Colon (tissue), 2 donors: ENCODE results near the gene CCBE1.
"Not testable (repeated sequence)": the region's sequence is repeated elsewhere in the genome, so short reads cannot be mapped to it uniquely, and the experiment has no call there.

ENCODE experiments used
- FAIRE-seq: peaks from 2 replicates; lab custom pipeline; 2012; peaks lifted over from hg19 to GRCh38; lab: Jason Lieb, UNC
- donor health status: control.
- donor health status: control.

Gene CCBE1

DNA sequence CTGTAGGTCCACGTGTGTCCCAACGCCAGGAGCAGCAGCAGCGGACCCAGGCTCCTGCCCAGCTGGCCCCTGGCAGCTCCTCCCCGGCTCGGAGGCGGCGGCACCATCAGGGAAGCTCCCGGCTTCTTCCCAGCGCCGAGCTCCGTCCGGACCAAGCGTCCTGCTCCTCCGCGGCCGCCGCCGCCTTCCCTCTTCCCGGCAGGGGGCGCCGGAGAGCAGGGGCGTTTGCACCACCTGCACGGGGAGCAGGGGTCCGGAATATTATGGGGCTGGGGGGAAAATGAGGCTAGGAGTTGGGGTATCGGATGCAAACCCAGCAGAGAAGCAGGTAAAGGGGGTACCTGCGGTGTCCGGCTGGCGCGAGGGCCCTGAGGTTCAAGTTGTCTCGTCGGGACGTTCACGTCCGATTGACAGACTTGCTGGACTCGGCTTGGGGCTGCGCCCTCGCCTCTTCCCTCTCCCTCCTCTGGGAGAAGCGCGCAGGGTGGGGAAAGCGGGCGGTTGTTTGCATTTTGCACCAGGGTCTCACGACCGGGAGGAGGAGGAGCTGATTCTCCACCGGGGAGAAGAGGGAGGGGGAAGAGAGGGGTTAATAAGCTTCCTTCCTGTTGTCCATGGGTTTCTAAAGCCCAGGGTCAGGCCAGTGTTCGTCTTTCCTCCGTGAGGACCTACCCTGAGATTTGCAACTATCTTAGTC, at the start of gene CCBE1:
Gene CCBE1 (minus strand): TSS at position 188 of the 697 bp plus-strand sequence.
- no peak for FAIRE-seq

DNA sequence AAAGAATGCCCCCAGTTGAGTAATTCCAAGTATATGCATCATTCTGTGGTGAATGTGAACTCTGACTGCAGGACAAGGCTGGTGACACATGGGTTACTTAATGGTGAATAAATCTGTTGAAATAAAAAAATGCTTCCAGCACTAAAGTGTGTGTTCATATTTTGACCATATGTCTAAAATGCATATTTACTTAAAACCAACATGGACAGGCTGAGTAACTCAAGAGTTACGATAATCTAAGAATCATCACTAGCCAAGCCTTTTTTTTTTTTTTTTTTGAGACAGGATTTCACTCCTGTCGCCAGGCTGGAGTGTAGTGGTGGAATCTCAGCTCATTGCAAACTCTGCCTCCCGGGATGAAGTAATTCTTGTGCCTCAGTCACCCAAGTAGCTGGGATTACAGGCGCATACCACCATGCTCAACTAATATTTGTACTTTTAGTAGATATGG, 47.1 kb upstream of the CCBE1 start:
- no peak for FAIRE-seq

DNA sequence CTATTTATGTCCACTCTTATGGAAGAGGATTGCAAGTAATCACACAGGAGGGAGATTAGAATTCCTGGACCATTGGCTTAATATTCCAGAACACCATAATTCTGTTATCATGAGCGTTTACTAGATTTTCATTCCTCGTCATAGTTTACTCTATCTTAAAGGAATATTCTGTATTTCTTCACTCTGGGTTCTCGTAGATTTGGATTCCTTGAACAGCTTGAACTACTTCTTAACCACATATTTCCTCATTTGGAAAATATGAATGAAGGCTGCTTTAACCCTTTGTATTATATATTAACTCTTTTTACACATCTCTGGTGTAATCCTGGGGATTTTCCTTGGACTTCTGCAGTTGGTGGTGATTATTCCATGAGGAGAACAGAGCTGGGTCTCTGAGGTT, 46.3 kb upstream of the CCBE1 start:
- FAIRE-seq: no peak

DNA sequence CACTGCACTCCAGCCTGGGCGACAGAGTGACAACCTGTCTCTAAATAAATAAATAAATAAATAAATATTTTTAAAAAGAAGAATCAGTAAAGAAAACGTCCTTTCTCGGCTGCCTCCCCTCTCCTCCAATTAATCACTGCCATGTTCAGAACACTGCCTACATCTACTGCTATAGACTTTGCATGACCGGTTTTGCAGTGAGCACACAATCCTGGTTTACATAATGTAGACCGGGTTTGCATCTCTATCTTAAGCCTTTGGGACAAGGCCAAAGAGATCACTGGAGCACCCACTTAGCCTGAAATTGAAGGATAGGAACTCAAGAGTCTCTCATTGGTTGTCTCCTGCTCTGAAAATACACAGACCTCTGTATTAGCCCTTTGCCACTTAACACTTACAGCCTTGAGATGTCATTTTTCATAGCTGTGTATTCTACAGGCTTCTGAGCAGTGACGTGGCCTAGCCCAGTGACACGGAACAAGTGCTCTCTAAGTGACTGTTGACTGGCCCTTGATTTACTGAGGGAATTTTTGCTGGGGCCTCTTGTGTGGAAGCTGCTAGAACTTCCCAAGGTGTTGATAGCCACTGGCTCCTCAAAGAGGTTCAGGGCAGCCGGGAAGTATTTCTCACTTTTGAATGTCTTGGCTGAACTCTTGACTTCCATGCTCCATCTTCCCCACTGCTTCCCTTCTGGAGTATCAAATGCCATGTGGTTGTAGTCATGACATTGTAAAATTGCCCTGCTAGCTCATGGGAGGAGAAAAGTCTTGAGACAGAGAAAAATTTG, 45.3 kb upstream of the CCBE1 start:
- FAIRE-seq: no peak

DNA sequence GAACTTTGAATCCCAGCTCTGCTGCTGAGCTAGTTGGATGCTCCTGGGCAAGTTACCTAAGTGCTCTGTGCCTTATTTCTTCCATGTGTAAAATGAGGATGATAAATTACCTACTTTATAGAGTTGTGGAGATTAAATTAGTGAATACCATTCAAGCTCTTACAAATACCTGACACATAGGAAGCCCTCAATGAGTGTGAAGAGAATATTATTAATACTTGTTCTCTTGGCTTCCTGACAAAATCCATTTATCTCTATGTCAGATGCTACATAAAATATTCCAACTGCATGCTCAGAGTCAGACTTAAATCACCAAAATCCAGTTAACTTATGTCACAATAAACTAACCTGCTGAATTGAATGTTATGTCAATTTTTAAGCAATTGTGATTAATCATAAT, 42.9 kb upstream of the CCBE1 start:
- FAIRE-seq: no peak

DNA sequence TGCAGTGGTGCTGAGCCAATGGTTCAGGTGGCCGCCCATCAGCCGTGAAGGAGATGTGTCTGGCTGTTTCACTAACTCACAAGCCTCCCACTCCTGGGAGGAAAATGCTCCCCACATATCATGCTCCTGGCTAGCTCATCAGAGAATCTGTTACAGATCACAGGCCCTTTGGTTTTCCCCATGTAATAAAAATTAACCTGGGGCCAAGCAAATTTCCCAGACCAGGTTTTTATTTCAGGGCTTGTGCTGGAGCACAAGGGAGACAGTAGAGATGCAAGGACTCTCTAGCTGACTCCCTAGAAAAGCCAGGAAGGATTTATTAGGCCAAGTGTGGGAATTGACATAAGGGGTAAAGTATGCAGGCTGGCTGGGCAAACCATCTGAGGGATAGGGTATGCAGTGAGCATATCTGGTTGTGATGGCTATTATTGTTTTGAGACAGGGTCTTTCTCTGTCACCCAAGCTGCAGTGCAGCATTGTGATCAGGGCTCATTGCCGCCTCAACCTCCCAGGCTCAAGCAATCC, 40.6 kb upstream of the CCBE1 start:
- FAIRE-seq: no peak

DNA sequence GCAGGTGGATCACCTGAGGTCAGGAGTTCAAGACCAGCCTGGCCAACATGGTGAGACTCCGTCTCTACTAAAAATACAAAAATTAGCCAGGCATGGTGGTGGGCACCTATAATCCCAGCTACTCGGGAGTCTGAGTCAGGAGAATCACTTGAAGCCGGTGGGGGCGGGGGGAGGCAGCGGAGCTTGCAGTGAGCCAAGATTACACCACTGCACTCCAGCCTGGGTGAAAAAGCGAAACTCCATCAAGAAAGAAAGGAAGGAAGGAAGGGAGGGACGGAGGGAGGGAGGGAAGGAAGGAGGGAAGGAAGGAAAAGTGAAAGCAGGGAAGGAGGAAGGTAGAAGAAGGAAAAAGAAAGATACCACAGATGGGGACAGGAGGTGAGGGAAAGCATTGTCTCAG, 40.1 kb upstream of the CCBE1 start:
- not testable (repeated sequence) for FAIRE-seq

DNA sequence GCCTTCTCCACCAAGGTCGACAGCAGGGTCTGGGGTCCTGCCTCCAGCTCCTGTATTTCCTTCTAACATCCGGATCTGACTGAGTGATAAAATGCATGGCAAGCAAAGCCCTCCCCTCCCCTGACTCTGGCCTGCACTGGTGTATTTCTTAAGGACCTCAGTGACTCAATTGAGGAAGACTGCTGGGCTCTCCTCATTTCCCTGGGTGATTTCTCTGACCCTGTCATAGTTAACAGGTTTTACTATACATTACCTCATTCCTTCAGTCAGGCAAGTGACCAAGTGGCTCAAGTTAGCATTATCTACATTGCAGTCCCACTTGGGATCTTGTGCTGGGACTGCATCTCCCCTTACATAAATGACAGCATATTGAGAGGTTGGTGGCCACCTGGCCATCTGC, 38.8 kb upstream of the CCBE1 start:
- FAIRE-seq: no peak

DNA sequence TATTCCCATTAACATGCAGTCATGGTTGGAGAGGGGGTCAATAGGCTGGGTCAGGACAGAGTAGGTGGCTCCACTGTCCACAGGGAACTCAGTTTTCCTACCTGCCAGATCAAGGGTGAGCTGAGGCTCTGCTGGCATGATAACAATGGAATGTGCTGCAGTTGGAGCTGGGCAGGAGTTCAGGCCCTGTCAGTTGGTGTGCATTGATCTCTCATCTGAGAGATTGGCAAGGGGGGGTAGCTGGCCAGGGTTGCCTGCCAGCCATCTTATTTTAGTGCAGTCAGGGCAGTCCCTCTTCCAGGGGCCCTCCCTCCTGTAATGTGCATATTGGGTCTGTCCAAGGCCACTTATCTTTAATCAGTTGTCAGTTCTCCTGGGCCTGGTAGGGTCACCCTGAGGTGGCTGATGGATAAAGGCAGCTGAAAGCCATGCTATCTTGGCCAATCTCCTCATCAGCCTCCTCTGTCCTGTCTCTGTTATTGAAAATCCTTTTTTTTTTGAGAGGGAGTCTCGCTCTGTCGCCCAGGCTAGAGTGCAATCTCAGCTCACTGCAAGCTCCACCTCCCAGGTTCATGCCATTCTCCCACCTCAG, 38.1 kb upstream of the CCBE1 start:
- FAIRE-seq: no peak

DNA sequence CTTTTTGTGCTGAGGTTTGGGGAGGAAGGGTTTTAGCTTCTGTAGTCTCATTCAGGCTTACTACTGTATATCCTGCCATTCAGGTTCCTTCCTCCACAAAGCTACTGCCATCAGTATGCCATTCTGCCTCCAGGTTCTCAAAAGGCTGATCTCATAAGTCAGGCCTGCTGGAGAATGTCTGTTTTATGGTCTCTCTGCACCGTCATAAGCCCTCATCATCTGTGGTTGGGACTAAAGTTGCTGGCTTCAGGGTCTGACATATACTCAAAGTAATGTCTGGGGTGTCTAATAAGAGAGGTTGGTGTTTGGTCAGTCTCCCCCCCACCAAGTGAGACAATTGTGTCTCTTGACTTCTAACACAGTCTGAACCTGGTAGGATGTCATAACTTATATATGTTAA, 36.2 kb upstream of the CCBE1 start:
- FAIRE-seq: no peak

DNA sequence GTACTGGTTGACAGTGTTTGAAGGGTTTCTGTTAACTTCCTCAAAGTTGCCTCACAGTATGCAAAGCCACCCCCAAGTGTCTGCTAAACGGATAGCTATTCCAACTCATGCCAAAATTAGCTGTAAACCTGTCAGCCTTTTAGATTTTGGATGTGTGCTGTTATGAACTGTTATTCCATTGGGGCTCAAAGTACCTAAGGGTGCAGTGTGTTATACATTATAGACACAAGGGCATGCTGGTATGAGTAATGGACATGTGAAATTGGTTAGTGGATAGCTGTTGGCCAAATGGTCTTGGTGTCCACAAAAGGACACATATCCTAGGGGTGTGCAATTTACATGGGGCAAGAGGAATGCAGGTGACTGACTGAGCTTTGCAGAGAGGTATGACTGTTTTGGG, 33.7 kb upstream of the CCBE1 start:
- FAIRE-seq: no peak

DNA sequence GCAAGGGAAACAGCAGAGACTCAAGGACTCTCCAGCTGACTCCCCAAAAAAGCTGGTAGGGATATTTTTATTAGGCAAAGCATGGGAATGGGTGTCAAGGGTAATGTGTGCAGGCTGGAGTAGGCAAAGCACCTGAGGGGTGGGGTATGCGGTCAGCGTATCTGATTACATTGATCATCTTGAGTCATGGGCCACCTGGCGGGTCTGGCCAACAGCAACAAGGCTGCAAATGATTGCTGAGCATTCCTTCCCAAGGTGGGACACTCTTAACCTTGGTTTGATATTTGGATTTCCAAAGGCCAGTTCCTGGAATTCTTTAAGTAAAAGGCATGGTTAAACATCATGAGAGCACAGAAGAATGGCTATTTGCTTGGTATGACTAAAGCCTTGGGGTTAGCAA, 32.6 kb upstream of the CCBE1 start:
- FAIRE-seq: no peak

DNA sequence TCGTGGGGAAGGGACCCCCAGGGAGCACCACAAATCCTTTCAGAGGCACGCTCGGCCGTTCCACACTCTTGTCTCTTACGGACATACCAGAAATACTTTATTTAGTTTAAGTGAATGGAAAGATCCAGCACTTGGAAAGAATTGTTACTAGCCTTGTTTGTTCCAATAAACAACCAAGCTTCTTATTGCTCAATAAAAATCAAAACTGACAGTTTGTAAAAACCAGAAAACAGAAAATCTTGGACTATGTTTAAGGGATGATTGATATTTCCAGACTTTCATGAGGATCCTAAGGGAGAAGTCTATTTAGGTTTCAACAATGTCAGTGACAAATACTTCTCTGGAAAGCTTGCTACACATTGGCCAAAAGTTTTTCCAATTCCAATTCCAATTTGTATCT, 31.6 kb upstream of the CCBE1 start:
- FAIRE-seq: no peak

DNA sequence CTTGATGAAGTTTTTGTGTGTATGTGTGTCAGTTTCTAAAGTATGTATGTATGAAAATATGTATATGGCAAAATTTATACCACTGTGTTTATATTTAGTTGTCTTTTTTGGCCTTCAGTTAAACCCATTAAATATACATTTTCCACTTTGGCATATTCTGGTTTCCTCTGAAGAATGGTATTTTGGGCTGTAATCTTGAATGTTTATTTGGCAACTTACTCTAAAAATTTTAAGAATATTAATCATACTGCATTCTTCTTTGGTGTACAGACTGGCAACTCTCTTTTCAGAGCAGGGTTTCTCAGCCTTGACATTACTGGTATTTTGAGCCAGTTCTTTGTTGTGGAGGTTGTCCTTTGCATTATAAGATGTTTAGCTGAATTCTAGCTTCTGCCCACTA, 27.9 kb upstream of the CCBE1 start:
- no peak for FAIRE-seq

DNA sequence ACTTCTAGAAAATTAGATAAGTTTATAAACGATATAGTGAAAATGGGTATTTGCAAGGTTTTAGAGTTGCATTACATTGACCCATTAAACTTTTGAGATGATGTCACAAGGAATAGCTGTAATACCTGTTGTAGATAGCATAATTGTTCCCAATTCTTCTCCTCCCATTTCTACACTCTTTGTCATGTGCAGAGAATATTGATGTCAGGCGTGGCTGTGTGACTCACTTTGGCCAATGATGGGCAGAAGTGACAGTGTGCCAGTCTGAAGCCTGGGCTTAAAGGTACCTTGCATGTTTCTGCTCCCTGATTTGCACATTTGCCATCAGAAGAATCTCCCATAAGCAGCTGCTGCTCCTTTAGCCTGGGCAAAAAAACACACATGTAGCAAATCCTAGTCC, 26.9 kb upstream of the CCBE1 start:
- FAIRE-seq: no peak

DNA sequence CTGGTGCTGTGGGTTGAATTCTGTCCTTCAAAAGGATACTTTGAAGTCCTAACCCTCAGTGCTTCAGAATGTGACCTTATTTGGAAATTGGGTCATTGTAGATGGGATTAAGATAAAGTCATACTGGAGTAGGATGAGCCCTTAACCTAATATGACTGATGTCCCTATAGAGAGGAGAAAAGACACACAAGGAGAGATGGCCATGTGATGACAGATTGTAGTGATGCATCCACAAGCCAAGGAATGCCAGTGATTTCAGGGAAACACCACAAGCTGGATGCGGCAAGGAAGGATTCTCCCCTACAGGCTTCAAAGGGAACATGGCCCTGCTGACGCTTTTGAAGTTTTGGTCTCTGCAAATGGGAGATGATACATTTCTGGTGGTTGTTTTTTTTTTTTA, 24.7 kb upstream of the CCBE1 start:
- no peak for FAIRE-seq

DNA sequence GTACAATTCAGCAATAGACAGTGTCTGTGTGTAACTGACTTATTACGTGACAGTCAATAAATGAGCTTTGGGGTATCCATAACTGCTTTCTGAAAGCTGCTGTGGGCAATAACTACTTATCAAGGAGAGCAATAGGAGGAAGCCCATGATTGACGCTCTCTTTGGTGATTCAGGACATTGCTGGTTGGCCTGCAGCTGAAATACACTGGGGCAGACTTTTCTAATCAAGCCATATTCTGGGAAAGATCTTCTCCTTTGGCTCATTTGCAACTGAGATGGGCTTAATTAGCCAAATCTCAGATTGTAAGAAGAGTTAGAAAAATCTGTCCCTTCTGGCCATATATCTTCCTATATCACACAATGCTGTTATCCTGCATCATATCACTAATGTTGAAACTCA, 24.0 kb upstream of the CCBE1 start:
- FAIRE-seq: no peak

DNA sequence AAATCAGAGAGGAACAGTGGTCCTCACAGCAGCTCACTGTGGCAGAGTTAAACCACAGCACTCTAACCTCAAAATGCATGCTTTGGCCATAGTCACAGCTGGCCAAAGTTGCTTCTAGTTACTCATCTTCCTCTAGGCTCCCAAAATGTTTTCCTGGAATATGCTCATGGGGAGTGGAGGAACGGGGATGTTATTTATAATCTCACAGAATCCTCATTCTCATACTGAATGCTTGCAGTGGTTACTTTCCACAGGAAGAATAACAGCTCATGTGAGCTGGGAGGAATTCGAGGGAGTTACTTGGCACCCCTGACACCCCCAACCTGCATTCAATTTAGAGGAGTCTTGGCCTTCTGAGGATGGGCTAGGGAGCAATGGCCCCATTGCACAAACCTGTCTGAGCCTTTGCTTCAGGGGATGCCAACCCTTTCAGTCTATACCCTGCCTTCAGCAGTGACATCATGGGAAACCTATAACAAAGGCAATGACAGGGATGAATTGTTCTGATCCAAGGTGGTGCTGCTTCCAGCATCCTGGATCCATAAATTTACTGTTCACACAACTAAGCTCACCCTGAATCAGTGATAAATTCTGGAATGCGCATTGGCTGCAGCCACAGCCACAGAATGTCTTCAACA, 22.4 kb upstream of the CCBE1 start:
- no peak for FAIRE-seq

DNA sequence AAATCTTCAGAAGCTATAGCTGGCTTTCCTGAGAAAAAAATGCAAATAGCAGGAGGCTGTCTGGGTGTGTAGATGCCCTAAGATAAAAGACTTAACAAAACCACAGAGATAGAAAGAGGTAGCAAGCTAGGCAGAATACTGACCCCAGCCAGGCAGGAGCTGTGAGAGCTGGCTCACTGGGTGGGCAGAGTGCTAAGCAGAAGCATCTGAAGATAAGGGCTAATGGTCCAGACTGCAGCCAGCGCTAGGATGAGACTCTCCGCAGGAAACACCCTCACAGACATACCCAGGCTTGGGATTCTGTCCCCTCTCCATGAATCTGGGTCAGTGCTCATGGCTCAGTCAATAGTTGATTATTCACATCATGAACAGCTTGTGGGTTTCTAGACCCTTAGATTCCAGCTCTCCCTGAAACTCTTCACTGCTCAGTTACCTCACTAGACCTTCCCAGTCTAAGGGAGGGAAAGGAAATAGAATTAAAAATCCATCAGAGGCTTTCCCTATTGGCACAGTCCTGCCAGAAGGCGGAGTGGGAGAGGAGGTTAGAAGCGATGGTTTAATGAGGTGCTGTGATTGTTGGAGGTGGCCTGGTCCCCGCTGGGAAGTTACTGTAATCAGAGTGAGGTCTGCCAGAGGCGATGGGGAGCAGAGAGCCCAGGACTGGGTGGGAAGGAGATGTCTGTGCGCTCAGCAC, 21.4 kb upstream of the CCBE1 start:
- FAIRE-seq: no peak

DNA sequence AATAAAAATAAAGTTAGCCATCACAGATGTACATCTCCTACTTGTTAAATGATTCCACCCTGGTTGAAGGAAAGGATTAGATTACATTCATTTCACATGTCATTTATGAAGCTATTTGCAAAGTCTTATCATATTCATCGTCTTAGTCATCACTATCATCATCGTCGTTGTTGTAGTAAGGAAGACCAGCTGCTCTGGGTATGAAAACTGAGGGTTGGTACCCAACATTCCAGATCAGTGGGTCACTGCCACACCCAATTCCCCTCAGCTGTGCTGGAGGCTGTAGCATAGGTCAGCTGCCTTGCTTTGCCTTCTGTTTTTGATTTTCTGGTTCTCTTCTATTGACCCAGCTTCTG, 20.9 kb upstream of the CCBE1 start:
- FAIRE-seq: no peak

DNA sequence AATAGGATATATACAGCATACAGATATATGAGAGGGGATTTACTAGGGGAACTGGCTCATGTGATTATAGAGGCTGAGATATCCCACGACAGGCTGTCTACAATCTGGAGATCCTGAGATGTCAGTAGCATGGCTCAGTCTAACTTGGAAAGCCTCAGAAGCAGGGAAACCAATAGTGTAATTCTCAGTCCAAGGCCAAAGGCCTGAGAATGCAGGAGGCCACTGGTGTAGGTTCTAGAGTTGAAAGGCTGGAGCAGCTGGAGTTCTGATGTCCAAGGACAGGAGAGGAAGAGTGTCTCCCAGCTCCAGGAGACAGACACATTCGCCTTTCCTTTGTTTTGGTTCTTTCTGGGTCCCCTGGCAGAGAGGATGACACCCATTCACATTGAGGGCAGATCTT, 20.1 kb upstream of the CCBE1 start:
- no peak for FAIRE-seq

DNA sequence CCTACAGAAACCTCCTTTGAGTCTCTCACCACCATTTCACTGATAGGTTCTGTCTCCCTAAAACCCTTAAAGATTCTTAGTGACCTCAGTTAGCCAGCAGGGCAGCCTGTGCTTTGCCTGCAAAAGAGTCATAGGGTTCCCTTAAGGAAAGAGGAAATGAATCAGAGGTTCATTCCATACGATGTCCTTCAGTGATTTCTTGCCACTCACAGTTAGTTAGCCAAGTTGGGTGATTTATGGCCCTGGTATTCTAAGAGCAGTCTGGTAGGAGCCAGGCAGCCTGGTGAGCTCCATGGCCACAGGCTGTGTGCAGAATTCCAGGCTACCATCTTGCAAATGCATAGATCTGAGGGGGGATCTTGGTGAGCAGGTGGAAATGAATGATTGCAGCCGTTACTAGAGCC, 18.7 kb upstream of the CCBE1 start:
- FAIRE-seq: no peak
